ENCODE results near the gene NPAS3.

The NPAS3 gene

DNA sequence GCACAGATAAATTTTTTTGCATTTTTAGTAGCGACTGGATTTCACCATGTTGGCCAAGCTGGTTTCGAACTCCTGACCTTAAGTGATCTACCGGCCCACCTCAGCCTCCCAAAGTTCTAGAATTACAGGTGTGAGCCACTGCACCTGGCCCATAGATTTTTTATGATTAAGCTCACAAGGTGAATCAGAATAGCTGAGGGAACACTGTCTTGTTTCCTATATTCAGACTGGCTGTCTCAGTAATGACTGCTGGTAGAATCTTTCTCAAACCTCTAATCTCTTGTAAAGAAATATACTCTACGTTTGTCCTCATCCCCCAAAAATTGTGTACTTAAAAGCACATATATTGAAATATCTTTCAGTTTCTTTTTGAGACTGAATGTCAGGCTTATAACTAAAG is 650.1 kb downstream of the NPAS3 start:
- no peak for DNase-seq (ENCODE audit: low spot score)

DNA sequence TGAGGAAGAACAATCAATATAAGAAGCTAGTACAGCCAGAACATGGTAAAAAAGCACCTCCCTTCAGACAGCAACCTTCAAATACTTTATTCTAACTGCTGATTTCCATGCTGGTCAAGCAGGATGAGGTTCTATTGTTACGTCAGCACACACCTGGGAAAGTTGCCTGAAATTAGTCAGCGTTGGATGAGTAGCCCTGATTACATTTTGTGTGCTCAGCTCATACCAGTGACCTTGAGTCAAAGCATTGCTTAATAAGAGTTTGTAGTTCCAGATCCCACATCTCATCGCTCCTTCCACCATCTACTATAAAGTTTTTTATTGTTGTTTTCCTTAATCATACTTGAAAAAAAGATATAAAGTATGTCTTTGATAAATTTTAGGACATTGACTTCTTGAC is 650.7 kb downstream of the NPAS3 start:
- no peak for DNase-seq (ENCODE audit: low spot score)

- DNase-seq (ENCODE audit: low spot score) = no peak
Observed at GRCh38 chr14:33590891-33591630, 652.4 kb downstream of the NPAS3 start.

DNA sequence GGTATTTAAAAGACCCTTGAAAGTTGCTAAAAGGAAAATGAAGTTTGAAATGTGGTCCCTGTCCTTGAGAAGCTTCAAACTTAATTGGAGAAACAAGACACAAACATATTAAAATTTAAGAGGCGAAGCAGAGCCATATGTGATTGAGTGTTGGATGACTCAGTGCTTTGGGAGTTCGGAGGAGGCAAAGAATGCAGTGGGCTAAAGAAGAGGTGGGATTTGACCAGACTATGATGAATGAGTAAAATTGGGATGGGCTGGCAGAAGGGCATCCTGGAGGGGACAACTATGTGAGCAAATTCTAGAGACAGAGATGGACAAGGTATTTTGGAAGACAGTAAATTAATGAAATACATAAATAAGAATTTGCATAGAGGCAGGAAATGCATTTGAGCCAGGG is 653.6 kb downstream of the NPAS3 start:
- DNase-seq (ENCODE audit: low spot score) = no peak

- DNase-seq (ENCODE audit: low spot score) = no peak
Observed at GRCh38 chr14:33596211-33597080, 657.8 kb downstream of the NPAS3 start.

DNA sequence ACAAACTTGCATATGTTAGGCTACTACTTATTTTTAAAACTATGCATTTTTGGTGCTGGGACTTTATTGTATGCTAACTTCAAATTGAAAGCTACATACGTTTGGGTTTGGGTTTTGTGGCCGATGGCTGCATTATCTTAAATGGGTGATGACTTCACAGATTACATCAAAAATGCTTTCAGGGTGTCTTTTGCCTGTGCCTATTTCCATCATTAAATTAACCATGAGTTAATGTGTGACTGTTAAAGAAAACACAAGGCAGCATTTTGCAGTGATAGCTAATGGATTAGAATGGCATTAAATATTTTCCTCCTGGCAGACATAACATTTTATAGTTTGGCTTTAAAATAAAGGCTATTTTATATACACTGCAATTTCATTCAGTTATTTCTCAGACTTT is 659.9 kb downstream of the NPAS3 start:
- DNase-seq (ENCODE audit: low spot score) = no peak

- DNase-seq (ENCODE audit: low spot score) = no peak
Observed at GRCh38 chr14:33602396-33602795, 663.7 kb downstream of the NPAS3 start.

DNA sequence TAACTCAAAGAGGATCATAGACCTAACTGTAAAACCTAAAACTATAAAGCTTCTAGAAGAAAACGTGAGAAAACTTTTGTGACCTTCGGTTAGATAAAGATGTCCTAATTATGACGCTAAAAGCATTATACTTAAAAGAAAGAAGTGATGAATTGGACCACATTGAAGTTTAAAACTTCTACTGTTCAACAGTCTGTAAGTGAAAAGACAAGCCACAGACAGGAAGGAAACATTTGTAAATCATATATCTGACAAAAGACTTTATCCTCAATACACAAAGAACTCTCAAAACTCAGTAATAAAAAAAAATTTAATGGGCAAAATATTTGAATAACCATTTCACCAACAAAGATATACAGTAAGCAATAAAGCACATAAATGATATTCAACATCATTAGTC is 667.9 kb downstream of the NPAS3 start:
- DNase-seq (ENCODE audit: low spot score) = no peak

- no peak for DNase-seq (ENCODE audit: low spot score)
Observed at GRCh38 chr14:33609582-33609981, 670.9 kb downstream of the NPAS3 start.

GRCh38 chr14:33610121-33610520 is 671.4 kb downstream of the NPAS3 start:
- no peak for DNase-seq (ENCODE audit: low spot score)

GRCh38 chr14:33611405-33612196 is 672.9 kb downstream of the NPAS3 start:
- no peak for DNase-seq (ENCODE audit: low spot score)

DNA sequence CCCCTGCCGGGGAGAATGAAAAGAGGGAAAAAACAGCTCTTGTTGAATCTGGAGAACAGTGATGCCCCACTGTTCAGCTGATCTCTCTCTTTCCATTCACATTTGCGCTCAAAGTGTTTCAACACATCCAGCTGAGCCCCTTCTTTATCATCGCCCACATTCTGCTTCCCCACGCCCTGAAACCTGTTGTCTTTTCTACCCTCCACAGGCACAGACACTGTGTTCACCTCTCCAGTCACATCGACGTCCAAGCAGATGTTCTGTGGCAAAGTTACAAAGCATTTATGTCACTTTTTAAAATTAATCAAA is 673.5 kb downstream of the NPAS3 start:
- no peak for DNase-seq (ENCODE audit: low spot score)

DNA sequence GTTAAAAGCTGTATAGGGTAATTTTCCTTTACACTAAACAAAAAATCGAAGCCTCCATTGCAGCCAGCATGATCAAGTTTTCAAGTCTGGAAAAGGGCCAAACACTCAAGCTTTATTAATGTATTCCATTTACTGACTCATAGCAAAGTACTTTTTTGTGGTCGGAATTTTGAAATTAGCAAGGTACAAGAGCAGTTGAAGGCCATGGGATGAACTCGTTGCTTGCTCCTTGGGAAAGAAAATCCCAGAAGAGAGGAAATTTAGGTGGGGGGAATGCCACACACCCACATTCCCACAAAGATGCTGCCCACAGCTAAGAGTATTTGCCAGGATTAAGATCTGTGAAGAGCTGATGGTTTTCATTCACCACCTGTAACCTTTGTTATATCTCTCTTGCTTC is 678.5 kb downstream of the NPAS3 start:
- no peak for DNase-seq (ENCODE audit: low spot score)

- DNase-seq (ENCODE audit: low spot score) = no peak
Observed at GRCh38 chr14:33618361-33619105, 679.9 kb downstream of the NPAS3 start.

DNA sequence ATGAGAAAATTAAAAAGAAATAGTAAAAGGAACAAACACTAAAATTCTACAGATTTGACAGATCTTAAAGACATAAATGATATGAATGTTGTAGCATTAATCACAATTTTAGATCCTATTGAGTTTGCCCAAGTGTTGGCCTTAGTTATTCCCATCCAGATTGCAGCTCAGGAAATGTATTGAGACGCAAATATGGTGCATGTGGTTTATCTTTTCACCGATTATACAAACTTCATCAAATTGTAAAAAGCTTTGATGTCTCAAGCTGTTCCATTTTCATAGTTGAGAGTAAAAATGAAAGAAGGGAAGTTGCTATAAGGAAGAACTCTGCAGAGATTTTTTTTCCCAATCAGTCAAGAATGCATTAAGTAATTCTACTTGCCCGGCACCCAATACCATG is 683.8 kb downstream of the NPAS3 start:
- DNase-seq (ENCODE audit: low spot score) = no peak

DNA sequence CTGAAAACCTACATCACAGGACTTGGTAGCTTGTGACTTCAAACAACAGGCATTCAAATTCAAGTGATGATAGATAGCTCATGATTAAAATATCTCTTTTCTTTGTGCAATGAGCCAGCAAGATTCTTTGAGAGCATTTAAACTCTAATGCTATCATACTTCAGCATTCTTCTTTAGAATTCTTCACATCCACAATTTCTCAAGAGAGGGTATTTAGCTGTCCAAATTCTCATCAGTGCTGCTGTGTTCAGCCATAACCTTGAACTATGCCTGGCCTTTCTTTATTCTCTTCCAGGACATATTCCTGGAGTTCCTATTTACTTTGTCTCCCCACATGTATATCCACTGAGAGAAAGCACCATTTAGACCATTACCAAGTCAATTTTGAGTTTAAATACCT is 691.1 kb downstream of the NPAS3 start:
- no peak for DNase-seq (ENCODE audit: low spot score)

DNA sequence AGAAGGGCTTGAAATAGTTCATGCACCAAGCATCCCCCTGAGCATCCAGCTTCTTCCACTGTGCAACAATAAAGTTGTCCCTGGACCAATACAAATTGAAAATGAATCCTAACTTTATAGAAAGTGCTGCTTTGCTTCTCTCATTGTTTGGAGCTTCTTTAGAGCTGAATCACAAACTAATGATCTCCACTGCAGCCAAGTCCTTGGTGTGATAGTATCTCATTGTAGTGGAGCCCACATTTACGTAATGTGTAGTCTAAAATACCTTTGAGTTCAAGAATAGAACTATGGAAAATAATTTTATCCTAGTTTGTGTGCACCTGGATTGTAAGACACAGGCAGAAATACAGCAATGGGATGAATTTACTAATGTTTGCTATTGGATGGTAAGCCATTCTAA is 692.3 kb downstream of the NPAS3 start:
- no peak for DNase-seq (ENCODE audit: low spot score)

DNA sequence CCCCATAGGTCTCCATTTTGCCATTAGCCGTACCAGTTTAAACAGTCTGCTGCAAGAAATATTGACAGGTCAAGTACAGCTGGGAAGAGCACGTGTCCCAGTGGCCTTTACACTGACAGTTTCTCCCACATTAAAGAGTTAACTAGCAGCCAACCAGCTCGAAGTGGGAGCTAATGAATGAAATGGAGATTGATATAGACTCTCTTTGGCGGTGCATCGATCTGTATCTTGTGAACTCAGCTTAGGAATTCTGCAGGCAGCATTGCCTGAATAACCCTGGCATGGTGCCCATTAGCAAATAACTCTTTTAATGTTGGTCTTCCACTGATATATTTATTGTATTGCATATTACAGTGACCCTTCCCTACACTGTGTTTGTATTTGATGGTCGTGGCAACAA is 692.8 kb downstream of the NPAS3 start:
- DNase-seq (ENCODE audit: low spot score) = no peak

- DNase-seq (ENCODE audit: low spot score) = no peak
Observed at GRCh38 chr14:33634631-33635030, 696.0 kb downstream of the NPAS3 start.

GRCh38 chr14:33636716-33637115 is 698.0 kb downstream of the NPAS3 start:
- DNase-seq (ENCODE audit: low spot score) = no peak

GRCh38 chr14:33642080-33642479 is 703.4 kb downstream of the NPAS3 start:
- DNase-seq (ENCODE audit: low spot score) = no peak

- no peak for DNase-seq (ENCODE audit: low spot score)
Observed at GRCh38 chr14:33642691-33643244, 704.1 kb downstream of the NPAS3 start.
